OCI-LY1 (cell line): Measurements from ENCODE around the gene TMEM161B.

Experiments used
- H2AFZ ChIP-seq: fragments of 200-600 bp; sonication (generic), shearing (Covaris generic); 2 replicates; pipeline ENCODE4 v1.6.0; 2014; ENCODE audit warnings: antibody characterized with exemption, mild to moderate bottlenecking, low read length
- H3F3A ChIP-seq: fragments of 200-600 bp; sonication (generic), shearing (Covaris generic); 2 replicates; pipeline ENCODE4 v1.6.0; 2014; ENCODE audit warnings: mild to moderate bottlenecking, antibody characterized with exemption, low read length, moderate library complexity; ENCODE audit not compliant: insufficient read depth
- H3K27ac ChIP-seq: fragments of 200-600 bp; sonication (generic); 2 replicates; pipeline ENCODE4 v1.5.1; 2014; ENCODE audit warnings: low read length, mixed run types, mild to moderate bottlenecking, low read depth; ENCODE audit not compliant: poor library complexity, severe bottlenecking
- H3K27me3 ChIP-seq: fragments of 200-600 bp; sonication (generic); 2 replicates; pipeline ENCODE4 v1.6.0; 2014; ENCODE audit warnings: antibody characterized with exemption, mild to moderate bottlenecking, low read length, moderate library complexity; ENCODE audit not compliant: insufficient read depth
- H3K36me3 ChIP-seq: fragments of 200-600 bp; sonication (generic); 2 replicates; pipeline ENCODE4 v1.6.1; 2014; ENCODE audit warnings: mild to moderate bottlenecking, antibody characterized with exemption, low read length, moderate library complexity, mixed read lengths; ENCODE audit not compliant: insufficient read depth
- H3K4me1 ChIP-seq: fragments of 200-600 bp; sonication (generic); 2 replicates; pipeline ENCODE4 v1.5.1; 2014; ENCODE audit warnings: mild to moderate bottlenecking, low read length, moderate library complexity; ENCODE audit not compliant: insufficient read depth, severe bottlenecking
- H3K4me2 ChIP-seq: fragments of 200-600 bp; sonication (generic), shearing (Covaris generic); 2 replicates; pipeline ENCODE4 v1.6.1; 2014; ENCODE audit warnings: low read length
- H3K4me3 ChIP-seq: fragments of 200-600 bp; sonication (generic); 2 replicates; pipeline ENCODE4 v1.5.1; 2014; ENCODE audit warnings: low read length, low read depth, mild to moderate bottlenecking, mixed read lengths; ENCODE audit not compliant: poor library complexity, severe bottlenecking
- H3K79me2 ChIP-seq: fragments of 200-600 bp; shearing (Covaris generic); 2 replicates; pipeline ENCODE4 v1.6.1; 2016; ENCODE audit warnings: mixed run types, low read length, mixed read lengths; ENCODE audit not compliant: insufficient read depth
- H3K9ac ChIP-seq: fragments of 200-600 bp; sonication (generic), shearing (Covaris generic); 2 replicates; pipeline ENCODE4 v1.6.1; 2014; ENCODE audit warnings: mild to moderate bottlenecking, low read length, mixed read lengths
- H3K9me2 ChIP-seq: fragments of 200-600 bp; sonication (generic), shearing (Covaris generic); 2 replicates; pipeline ENCODE4 v1.6.1; 2014; ENCODE audit warnings: low read depth, mild to moderate bottlenecking, low read length, mixed read lengths
- H3K9me3 ChIP-seq: fragments of 200-600 bp; shearing (Covaris generic); 2 replicates; pipeline ENCODE4 v1.6.1; 2014; ENCODE audit warnings: low read length, mixed read lengths
- H4K20me1 ChIP-seq: fragments of 200-600 bp; sonication (generic), shearing (Covaris generic); 2 replicates; pipeline ENCODE4 v1.6.0; 2016; ENCODE audit warnings: mild to moderate bottlenecking, low read length; ENCODE audit not compliant: insufficient read depth
- CTCF ChIP-seq: fragments of 200-600 bp; sonication (generic), shearing (Covaris generic); IDR thresholded peaks from 2 replicates; pipeline ENCODE4 v1.5.1; 2017; ENCODE audit warnings: mild to moderate bottlenecking, antibody characterized with exemption, low read length, moderate library complexity, mixed read lengths
- EZH2 ChIP-seq: fragments of 200-600 bp; sonication (generic), shearing (Covaris generic); IDR thresholded peaks from 2 replicates; pipeline ENCODE4 v1.8.0; 2017; ENCODE audit warnings: borderline replicate concordance, mixed run types, mild to moderate bottlenecking, antibody characterized with exemption, low read length, moderate library complexity, mixed read lengths

Gene TMEM161B

GRCh38 chr5:88172847-88173758 is 95.5 kb downstream of the TMEM161B start:
- Histone ChIP-seq H2AFZ (peak overlapping the region; percentile 100; the same call in 1 of the 2 replicates), H3K79me2 (no peaks in the 10 kb centered on the region), H3K9ac (no peak overlapping the region), H3K27ac (no peak overlapping the region), H4K20me1 (no peaks in the 10 kb centered on the region), H3K4me3 (peak overlapping the region; percentile 35), H3F3A (no peaks in the 10 kb centered on the region), H3K36me3 (no peaks in the 10 kb centered on the region), H3K9me2 (no peaks in the 10 kb centered on the region), H3K4me2 (peak overlapping the region; percentile 50; the same call in 1 of the 2 replicates), H3K27me3 (no peaks in the 10 kb centered on the region), H3K4me1 (peaks cover 10% of the 10 kb centered on the region), H3K9me3 (0 out of 2 replicates have a peak, but pooled peaks cover 2% of the 10 kb centered on the region)
- TF ChIP-seq CTCF, result no peak
- no peak for TF ChIP-seq EZH2

DNA sequence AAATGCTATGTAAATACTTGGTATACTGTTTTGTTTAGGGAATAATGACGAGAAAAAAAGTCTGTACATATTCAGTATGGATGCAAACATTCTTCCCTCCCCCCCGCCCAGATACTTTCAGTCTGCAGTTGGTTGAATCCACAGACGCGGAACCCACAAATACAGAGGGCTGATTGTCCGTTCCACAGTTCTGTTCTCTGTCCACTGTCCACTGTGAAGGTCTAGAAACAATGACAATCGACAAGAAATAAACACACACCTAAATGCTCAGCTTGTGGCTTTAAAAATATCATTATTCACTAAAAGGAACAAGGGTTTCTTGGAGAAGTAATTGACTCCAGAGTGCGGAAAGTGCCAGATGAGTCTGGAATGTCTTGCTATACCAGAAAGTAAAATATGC is 109.1 kb downstream of the TMEM161B start:
- no peak overlapping the region for H3K4me2 ChIP-seq
- no peaks in the 10 kb centered on the region for H3K36me3 ChIP-seq
- no peaks in the 10 kb centered on the region for H3K79me2 ChIP-seq
- H3K9ac ChIP-seq, result no peak overlapping the region
- no peak for TF ChIP-seq EZH2
- no peak for TF ChIP-seq CTCF
- H3K9me2 ChIP-seq, result no peaks in the 10 kb centered on the region
- no peaks in the 10 kb centered on the region for H3K27me3 ChIP-seq
- H3K9me3 ChIP-seq, result no peaks in the 10 kb centered on the region
- H3K4me1 ChIP-seq, result no peaks in the 10 kb centered on the region
- H4K20me1 ChIP-seq, result no peaks in the 10 kb centered on the region
- H3F3A ChIP-seq, result no peaks in the 10 kb centered on the region
- H3K27ac ChIP-seq, result no peak overlapping the region
- H3K4me3 ChIP-seq, result no peak overlapping the region
- no peak overlapping the region for H2AFZ ChIP-seq

DNA sequence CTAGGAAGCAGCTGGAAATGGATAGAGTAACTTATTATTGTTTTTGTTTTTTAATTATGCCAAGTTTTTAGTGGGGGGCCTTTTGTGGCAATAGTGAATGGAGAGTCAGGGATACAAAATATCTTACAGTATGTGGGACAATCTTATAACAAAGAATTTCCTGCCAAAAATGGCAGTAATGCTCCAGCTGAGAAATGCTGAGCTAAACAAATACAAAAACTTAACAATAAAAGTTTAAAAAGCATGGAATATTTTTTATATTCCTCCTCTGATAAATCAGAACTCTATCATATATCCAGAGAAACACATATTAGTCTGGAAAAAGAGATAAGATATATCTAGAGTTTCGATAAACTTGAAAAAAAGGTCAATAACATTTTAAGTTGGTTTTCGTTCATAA is 110.6 kb downstream of the TMEM161B start:
- Histone ChIP-seq H3K4me2 (no peak overlapping the region), H3K27ac (no peak overlapping the region), H3K9me3 (no peaks in the 10 kb centered on the region), H3K4me3 (no peak overlapping the region), H3K36me3 (no peaks in the 10 kb centered on the region), H3K79me2 (no peaks in the 10 kb centered on the region), H4K20me1 (no peaks in the 10 kb centered on the region), H3K9me2 (no peaks in the 10 kb centered on the region), H3F3A (no peaks in the 10 kb centered on the region), H3K9ac (no peak overlapping the region), H2AFZ (no peak overlapping the region), H3K4me1 (no peaks in the 10 kb centered on the region), H3K27me3 (no peaks in the 10 kb centered on the region)
- TF ChIP-seq EZH2 (no peak), CTCF (no peak)
